Gastroesophageal sphincter (tissue), 3 donors: ENCODE measurements around the gene PPM1A.

Experiments
- CTCF ChIP-seq, 4 experiments: fragments of 200-600 bp in 2 of 4; fragments of 450-650 bp in 2 of 4; sonication (generic) in 1 of 4; IDR thresholded peaks; one replicate each; pipeline ENCODE4 v1.5.1; 2017 to 2019; ENCODE audit warnings: antibody characterized with exemption in 4 of 4, mild to moderate bottlenecking in 2 of 4, moderate library complexity in 2 of 4
- EP300 ChIP-seq: sonication (generic); formaldehyde crosslinking; IDR thresholded peaks from one replicate; pipeline ENCODE4 v1.6.1; 2017; ENCODE audit warnings: antibody characterized with exemption, mild to moderate bottlenecking
- POLR2A ChIP-seq, 2 donors: fragments of 450-650 bp; IDR thresholded peaks; one replicate each; pipeline ENCODE4 v1.6.1; 2017; ENCODE audit warnings: antibody characterized with exemption in 2 of 2, mild to moderate bottlenecking in 2 of 2, moderate library complexity in 1 of 2
- POLR2AphosphoS5 ChIP-seq: sonication (generic); formaldehyde crosslinking; IDR thresholded peaks from one replicate; pipeline ENCODE4 v1.6.1; 2017; ENCODE audit warnings: antibody characterized with exemption

DNA sequence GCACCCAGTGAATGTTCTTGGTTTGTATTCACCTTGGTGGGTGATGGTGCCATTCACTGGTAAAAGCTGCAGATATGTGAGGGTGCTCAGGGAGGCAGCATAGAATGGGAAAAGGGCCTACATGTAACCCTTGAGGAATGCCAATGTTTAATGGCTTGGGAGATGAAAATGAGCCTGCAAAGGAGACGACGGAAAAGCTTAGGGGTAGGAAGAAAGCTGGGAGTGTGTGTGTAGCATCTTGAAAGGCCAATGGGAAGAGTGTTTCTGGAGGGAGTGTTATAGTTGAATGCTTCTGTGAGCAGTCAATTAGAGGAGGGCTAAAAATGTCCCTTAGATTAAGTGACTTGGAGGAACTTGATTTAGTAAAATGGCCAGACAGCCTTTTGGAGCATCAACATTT is 24.9 kb downstream of the PPM1A start:
- TF ChIP-seq POLR2A (IDR thresholded peaks at IDR 0.05): no peak
- TF ChIP-seq CTCF (IDR thresholded peaks at IDR 0.05): no peak
- TF ChIP-seq POLR2AphosphoS5: no peak
- no peak for TF ChIP-seq EP300
